Effector CD8-positive, alpha-beta T cell (primary cell): ENCODE data around the gene ESRRA.

Source experiments
- DNase-seq: peaks from one replicate; lab custom pipeline; 2025; lab: John Stamatoyannopoulos, UW

The ESRRA gene

DNA sequence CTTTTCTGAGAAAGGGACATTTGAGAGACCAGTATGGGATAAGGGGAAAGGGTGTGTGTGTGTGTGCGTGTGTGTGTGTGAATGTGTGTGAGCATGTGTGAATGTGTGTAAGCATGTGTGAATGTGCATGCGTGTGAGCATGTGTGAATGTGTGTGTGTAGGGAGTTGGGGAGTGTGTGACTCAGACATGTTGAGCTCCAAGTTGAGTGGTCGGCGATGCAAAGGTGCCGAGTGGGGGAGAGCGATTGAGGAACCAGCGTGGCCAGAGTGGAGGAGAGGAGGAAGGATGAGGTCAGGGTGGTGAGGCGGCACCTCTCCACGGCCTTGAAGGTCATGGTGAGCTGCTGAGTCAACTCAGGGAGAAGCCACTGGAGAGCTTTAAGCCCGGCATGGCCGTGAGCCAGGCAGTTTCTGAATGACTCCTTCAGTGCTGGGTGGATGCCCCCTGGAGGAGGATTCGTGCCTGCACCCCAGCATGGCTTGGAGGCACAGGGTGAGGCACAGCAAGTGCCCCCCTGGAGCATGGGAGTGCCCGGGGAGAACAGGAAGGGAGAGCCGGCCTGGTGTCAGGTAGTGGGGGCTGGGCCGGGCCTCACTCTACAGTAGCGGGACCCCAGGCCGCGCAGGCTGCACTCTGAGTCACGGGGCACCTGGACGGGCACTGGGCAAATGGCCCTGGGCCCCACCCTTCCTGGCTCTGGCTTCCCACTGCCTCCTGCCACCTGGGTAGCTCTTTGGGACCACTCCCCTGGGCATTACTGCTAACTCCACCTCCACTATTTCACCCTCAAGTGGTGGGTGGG is 26.4 kb downstream of the ESRRA start:
- peak; percentile 38 for DNase-seq

DNA sequence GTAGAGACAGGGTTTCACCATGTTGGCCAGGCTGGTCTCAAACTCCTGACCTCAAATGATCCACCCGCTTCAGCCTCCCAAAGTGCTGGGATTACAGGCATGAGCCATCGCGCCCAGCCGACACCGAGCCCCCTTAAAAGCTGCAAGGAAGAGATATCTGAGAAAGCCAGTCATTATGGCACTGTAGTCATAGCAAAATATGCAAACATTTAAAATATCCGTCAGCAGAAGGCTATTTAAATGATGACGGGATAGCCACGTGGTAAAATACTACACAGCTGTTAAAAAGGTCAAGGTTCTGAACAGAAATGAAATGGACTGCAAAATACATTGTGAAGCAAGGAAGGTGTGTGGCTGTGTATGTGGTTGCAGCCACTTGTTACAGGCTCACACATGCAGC is 28.2 kb downstream of the ESRRA start:
- DNase-seq = no peak

DNA sequence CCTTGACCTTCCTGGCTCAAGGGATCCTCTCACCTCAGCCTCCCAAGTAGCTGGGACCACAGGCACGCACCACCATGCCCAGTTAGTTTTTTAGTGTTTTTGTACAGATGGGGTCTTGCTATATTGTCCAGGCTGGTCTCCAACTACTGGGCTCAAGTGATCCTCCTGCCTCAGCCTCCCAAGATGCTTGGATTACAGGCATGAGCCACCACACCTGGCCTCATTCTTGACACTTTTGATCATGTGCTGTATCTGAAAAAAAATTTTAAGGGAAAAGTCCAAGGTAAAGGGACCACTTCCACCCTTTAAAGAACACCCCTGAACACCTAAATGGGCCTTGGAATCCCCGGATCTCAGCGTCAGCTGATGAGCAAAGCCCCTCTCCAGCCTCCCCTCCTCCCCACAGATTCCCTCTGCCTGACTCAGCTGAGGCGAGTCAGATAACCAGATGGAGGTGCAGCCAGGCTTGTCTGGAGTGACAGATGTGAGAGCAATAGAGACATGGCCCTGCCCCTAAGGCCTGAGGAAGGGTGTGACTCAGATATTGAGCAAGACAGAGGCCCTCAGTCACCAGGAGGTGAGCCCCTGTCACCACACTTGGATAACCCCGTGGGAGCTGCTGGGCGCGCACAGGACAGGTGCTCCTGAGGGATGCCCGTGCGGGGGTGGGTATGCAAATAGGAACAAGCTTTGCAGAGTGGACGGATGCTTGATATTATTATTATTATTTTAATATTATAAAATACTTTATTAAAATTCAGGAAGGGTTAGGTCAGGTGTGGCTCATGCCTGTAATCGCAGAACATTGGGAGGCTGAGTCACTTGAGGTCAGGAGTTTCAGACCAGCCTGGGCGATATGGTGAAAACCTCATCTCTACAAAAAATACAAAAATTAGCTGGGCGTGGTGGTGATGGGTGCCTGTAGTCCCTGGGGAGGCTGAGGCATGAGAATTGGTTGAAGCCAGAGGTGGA is 29.7 kb downstream of the ESRRA start:
- DNase-seq = no peak

DNA sequence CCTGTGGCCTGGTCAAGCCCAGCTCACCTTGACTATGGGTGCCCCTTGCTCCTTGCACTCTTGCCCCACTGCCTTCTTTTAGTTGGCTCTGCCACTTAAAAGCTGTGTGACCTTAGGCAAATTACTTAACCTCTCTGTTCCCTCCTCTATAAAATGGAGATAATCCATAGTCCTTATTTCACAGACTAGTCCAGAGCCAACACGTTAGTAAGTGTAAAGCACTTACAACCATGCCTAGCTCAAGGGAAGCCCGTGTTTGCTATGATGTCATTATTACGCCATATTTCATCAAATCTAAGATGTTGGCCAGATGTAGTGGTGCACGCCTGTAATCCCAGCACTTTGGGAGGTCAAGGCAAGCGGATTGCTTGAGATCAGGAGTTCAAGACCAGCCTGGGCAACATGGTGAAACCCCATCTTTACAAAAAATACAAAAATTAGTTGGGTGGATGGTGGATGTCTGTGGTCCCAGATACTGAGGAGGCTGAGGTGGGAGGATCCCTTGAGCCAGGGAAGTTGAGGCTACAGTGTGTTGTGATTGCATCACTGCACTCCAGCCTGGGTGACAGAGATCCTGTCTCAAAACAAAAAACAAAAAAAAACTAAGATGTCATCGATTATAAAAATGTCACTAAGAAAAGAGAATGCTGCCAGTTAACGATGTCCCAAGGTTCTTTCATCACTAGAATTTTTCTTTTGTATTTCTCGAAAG is 32.4 kb downstream of the ESRRA start:
- no peak for DNase-seq

DNA sequence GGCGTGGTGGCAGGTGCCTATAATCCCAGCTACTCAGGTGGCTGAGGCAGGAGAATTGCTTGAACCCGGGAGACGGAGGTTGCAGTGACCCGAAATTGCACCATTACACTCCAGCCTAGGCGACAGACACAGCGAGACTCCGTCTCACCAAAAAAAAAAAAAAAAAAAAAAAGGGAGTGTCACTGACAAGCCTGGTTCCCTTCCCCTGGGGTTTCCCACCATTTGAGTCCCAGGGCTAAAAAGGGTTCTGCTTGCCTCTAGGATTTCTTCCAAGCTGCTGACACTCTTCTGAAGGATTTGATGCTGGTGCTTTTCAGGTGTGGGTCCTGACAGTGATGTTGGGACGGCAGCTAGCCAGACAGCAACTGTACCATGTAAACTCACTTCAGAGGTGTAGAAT is 33.4 kb downstream of the ESRRA start:
- no peak for DNase-seq

DNA sequence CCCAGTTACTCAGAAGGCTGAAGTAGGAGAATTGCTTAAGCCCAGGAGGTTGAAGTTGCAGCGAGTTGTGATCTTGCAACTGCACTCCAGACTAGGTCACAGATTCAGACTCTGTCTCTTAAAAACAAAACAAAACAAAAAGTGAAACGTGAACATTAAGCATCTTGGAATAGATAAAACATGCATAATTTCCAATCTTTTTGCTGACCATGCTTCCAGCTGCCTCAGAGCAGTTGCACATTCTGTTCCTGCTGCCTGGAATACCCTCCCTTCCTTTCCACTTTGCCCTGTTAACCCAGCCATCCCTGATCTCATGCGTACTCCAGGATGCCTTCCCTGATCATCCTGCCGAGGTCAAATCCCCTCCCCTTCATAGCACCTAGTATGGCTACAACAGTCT is 34.0 kb downstream of the ESRRA start:
- DNase-seq = no peak

DNA sequence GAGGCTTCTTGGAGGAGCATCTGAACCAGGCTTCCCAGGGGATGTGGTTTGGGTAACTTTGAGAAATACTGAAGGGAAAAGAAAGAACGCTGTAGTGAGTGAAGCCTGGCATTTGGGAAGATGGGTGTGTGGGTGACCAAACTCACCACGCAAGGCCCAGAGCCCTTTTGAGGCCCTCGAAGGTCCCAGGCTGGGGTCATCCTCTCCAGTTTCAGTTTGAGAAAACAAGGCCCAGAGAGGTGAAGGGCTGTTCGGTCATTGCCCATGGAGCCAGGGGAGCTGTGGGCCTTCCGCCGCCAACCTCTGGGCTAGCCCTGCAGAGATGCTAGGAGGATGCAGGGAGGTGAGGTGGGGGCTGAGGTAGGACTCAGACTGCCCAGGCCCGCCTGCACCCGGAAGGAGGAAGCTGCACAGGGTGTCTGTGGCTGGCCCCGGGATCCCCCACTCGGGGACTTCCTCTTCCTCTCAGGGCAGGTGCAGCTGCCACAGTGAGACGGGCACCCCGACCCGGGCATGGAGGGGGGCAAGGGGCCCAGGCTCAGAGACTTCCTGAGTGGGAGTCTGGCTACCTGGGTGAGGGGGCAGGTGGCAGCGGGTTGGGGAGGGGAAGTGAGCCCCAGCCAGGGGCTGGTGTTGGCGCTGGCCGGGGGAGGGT is 34.6 kb downstream of the ESRRA start, which contains the start of gene CCDC88B:
Gene CCDC88B, plus strand, starts transcription at position 451 of the 655 bp plus-strand sequence. Its CDS starts 63 bp downstream, at position 514.
- peak; percentile 72 for DNase-seq

DNA sequence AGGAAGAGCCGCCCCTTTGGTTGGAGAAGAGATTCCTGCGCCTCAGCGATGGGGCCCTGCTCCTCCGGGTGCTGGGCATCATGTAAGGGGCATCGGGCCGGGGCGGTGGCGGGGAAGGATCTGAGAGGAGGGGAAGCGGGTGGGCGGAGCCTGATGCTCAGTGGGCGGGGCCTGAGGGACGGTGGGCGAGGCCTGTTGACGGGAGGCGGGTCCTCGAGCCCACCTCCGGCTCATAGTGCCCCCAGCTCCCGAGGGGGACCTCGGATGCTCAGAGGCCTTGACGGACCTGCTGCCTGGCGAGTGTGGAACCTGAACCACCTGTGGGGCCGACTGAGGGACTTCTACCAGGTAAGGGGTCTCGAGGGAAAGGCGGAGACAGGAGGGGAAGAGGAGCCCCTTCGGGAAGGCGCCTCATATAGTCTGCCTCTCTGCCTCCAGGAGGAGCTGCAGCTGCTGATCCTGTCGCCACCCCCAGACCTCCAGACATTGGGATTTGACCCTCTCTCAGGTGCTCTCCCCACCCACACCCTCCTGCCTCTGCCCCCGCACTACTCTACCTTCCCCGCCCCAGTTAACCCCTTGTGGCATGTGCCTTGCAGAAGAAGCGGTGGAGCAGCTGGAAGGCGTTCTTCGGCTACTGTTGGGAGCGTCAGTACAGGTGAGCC is 35.5 kb downstream of the ESRRA start:
- peak; percentile 78 for DNase-seq

DNA sequence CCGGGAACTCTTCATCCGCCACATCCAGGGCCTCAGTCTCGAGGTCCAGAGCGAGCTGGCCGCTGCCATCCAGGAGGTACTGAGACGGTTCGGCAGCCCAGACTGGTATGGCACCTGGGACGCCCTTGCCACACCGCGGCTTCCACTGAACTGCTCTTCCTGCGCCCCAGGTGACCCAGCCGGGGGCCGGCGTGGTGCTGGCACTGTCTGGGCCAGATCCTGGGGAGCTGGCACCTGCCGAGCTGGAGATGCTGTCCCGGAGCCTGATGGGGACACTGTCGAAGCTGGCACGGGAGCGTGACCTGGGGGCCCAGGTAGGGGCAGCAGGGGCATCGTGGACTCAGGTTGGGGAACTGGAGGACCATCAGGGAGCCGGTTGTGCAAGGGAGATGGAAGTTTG is 36.1 kb downstream of the ESRRA start:
- DNase-seq = no peak

DNA sequence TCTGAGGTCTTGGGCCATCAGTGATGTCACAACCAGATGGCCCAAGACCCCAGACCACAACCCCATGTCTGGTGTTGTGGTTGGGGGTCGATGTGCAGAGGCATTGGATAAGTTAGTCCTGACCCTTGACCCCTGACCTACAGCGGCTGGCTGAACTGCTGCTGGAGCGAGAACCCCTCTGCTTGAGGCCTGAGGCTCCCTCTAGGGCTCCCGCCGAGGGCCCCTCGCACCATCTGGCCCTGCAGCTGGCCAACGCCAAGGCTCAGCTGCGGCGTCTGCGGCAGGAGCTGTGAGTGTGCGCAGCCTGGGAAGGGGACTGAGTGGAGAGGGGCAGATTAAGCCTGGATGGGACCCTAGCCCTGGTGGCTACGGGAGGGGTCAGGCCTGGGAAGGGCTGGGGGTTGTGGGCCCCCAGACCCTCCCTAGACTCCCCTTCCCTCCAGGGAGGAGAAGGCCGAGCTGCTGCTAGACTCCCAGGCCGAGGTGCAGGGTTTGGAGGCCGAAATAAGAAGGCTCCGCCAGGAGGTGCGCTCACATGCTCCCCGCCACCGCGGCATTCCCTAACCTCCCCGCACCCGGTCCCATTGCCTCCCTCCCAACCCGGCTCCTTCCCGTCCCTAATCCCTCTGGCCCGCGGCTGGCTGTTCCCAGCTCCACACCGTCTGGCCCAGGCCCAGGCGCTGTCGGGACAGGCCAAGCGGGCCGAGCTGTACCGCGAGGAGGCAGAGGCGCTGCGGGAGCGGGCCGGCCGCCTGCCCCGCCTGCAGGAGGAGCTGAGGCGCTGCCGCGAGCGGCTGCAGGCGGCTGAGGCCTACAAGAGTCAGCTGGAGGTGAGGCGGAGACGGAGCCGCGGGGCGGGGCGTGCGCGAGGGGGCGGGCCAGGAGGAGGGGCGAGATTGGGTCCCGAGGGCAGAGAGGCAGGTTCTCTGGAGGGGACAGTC is 36.8 kb downstream of the ESRRA start:
- DNase-seq = peak; percentile 75

DNA sequence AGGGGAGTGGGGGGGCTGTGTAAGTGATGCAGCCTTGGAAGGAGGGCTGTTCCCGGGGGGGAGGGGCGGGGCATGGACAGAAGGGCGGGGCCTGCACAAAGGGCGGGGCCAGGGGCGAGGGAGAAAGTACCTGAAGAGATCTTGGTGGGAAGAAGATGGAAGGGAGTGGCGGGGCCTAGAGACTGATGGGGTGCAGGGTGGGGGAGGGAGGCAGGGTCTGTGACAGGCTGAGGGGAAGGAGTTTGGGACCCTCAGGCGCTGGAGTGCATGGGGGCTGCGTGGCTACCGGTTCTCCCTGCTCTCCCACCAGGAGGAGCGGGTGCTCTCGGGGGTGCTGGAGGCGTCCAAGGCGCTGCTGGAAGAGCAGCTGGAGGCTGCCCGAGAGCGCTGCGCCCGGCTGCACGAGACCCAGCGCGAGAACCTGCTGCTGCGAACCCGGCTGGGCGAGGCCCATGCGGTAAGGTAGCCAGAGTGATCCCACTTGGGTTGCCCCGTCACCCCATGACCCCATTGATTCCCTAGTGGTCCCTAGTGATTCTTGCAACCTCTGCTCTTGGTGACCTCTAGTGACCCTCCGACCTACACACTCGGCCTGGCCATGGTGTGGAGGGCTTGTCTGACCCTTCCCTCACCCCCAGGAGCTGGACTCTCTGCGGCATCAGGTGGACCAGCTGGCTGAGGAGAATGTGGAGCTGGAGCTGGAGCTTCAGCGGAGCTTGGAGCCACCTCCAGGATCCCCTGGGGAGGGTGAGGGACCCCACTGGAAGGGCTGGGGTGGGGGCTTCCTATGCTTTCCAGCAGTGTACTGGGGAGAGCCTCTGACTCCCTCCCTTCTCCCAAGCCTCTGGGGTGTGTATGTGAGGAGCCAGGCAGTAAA is 37.8 kb downstream of the ESRRA start:
- no peak for DNase-seq

DNA sequence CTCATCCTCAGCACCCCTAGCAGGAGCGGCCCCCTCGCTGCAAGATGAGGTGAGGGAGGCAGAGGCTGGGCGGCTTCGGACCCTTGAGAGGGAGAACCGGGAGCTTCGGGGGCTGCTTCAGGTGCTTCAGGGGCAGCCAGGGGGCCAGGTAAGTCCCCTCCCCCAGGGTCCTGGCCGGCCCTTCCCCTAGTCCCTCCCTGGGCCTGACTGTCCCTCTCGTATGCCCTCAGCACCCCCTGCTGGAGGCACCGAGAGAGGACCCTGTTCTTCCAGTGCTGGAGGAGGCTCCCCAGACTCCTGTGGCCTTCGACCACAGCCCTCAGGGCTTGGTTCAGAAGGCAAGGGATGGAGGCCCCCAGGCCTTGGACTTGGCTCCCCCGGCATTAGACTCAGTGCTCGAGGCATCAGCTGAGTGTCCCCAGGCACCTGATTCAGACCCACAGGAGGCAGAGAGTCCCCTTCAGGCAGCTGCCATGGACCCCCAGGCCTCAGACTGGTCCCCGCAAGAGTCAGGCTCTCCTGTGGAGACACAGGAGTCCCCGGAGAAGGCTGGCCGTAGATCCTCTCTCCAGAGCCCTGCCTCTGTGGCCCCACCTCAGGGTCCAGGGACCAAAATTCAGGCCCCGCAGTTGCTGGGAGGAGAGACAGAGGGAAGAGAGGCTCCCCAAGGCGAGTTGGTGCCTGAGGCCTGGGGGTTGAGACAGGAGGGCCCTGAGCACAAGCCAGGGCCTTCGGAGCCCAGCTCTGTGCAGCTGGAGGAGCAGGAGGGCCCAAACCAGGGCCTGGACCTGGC is 38.6 kb downstream of the ESRRA start:
- DNase-seq = no peak

DNA sequence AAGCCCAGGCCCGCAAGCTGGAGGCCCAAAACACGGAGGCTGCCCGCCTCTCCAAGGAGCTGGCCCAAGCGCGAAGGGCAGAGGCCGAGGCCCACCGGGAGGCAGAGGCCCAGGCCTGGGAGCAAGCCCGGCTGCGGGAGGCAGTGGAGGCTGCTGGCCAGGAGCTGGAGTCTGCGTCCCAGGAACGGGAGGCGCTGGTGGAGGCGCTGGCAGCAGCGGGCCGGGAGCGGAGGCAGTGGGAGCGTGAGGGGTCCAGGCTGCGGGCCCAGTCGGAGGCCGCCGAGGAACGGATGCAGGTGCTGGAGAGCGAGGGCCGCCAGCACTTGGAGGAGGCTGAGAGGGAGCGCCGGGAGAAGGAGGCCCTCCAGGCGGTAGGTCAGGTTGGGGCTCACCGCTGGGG is 39.5 kb downstream of the ESRRA start:
- no peak for DNase-seq

DNA sequence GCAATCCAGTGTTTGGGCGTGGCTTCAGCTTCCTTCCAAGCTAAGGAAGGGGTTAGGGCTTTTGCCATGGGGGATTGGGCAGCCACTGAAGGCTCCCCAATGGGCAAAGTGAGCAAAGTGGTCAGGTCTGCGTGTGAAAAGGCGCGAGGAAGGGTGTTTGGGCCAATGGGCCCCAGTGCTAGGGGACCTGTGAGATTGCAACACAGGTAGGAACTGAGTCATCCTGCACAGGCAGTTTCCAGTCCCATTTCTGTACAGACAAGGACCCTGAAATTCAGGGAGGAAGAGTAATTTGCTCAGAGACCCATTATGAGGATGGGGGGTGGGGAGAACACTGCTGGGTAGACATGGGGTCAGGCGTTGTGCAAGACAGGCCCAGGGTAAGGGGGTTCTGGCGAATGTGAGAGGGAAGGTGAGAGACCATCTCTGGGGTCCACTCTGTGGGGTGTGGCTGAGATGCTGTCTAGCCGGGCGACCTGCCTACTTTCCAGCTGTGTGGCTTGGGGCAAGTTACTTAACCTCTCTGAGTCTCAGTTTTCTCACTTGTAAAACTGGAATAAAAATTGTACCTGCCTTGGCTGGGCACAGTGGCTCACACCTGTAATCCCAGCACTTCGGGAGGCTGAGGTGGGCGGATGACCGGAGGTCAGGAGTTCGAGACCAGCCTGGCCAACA is 42.0 kb downstream of the ESRRA start:
- DNase-seq = no peak

DNA sequence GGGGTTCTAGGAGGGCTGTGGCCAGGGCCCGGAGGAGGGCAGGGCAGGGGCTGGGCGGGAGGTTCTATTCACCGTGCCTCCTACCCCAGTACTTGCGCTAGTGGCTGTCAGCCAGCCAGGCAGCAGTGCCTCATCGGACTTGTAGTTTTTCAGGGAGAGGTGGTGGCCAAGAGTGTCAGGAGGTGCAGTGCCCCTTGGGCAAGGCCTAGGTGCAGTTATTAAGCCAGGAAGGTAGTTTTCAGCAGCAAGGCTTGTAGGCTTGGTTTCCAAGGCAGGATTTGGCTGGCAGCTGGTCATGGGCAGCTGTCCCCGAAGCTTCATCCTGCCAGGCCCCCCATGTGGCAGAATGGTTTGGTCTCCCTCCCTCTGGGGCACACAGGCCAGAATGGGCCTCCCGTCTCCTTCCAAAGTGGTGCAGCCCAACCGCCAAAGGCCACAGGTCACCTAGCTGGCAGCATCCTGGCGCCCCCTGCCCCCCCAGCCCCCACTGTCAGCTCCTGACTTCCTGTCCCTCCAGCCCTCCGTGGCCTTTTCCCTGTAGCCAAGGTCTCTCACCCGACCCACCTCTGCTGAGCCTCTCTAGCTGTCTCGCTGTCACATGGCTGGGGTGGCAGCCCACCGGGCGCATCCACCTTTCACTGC is 43.2 kb downstream of the ESRRA start:
- no peak for DNase-seq

DNA sequence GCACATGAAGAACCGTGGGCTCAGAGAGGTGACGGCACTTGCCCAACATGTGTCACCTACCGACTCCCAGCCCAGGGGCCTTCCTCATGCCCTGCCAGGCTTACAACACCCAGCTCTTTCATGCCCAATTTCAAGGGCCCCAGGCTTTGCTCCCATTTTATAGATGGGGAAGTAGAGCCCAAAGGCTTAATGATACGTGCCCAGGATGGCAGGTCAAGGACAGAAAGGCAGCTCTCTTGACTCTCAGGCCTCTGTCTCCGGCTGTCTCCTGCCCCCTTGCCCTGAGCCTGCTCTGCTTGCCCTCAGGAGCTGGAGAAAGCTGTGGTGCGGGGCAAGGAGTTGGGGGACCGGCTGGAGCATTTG is 43.7 kb downstream of the ESRRA start:
- DNase-seq = no peak

DNA sequence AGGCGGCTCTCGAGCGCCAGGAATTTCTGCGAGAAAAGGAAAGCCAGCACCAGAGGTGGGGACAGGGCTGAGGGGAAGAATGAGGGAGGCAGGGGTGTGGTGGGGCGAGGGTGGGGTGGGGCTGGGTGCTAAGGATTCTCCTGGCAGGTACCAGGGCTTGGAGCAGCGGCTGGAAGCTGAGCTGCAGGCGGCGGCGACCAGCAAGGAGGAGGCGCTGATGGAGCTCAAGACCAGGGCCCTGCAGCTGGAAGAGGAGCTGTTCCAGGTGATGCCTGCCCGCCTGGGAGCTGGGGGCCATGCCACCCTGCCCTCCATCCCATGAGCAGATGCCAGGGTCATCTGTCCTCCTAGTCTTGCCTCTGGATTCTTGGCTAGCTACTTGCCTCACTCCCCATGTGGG is 44.1 kb downstream of the ESRRA start:
- no peak for DNase-seq
